Right lobe of liver (tissue), 6 donors: ENCODE measurements around the gene ELAC2. TPM values are rescaled to one million over a fixed set of nuclear protein-coding genes. Genes with fewer than 3 reads are reported as not detected.

Experiments
- ATAC-seq, 4 donors: fragments of 200-7000 bp; cut with Tn5 transposase; one replicate each; pipeline ENCODE4 v1.9.1; 2020; ENCODE audit warnings: mild to moderate bottlenecking in 4 of 4, moderate library complexity in 4 of 4
- DNase-seq, 3 donors: peaks; one replicate each; pipeline ENCODE4 v3.0.0-alpha.2; 2020
- H3K27ac ChIP-seq, 3 donors: fragments of 200-600 bp; one replicate each; pipeline ENCODE4 v1.8.0; 2022
- H3K27me3 ChIP-seq, 2 donors: fragments of 200-600 bp; one replicate each; pipeline ENCODE4 v1.8.0; 2022
- H3K36me3 ChIP-seq, 4 donors: fragments of 200-600 bp; sonication (generic) in 1 of 4; one replicate each; pipeline versions ENCODE4 v1.5.1 to v1.8.0; 2017 to 2022; ENCODE audit warnings: control low read depth in 1 of 4
- H3K4me1 ChIP-seq, 4 donors: fragments of 200-600 bp; sonication (generic) in 1 of 4; one replicate each; pipeline versions ENCODE4 v1.5.1 to v1.8.0; 2017 to 2022; ENCODE audit warnings: control low read depth in 1 of 4
- H3K4me3 ChIP-seq, 3 donors: fragments of 200-600 bp; one replicate each; pipeline ENCODE4 v1.8.0; 2022
- H3K9me3 ChIP-seq, 4 donors: fragments of 200-600 bp; sonication (generic) in 1 of 4; one replicate each; pipeline versions ENCODE4 v1.5.1 to v1.8.0; 2017 to 2022; ENCODE audit warnings: control low read depth in 1 of 4
- POLR2A ChIP-seq: fragments of 450-650 bp; IDR thresholded peaks from one replicate; pipeline ENCODE4 v1.6.1; 2017; ENCODE audit warnings: antibody characterized with exemption, mild to moderate bottlenecking
- WGBS: methylation state at CpG from one replicate; pipeline ENCODE4 v1.1.6; 2018; ENCODE audit warnings: low coverage, low lambda C conversion rate; ENCODE audit not compliant: insufficient coverage; ENCODE audit errors: missing lambda C conversion rate; 5-methylcytosine and 5-hydroxymethylcytosine counted together
- intact Hi-C, 2 donors: fragments of 100-400 bp; cut with DNase I; formaldehyde crosslinking; loops; one replicate each; pipeline versions ENCODE4 v1.11.2 to v1.14.1; 2022
- total RNA-seq, 6 experiments: library from RNA; depleted of rRNA in 2 of 6; stranded (reverse); fragments of >200 nt in 2 of 6; fragmentation: NEBNext Ultra II Directional in 3 of 6; extraction: Animal tissue kit (Norgen Biotek cat#: 25700) in 3 of 6; gene quantifications; one replicate each; pipeline versions ENCODE4 v1.1.0 to v1.2.4, GENCODE V29; 2016 to 2023
- TF ChIP-seq, protein P1 (sequence below), 4 donors: fragments of 200-600 bp in 3 of 4; fragments of 450-650 bp in 1 of 4; IDR thresholded peaks; one replicate each; pipeline versions ENCODE4 v1.5.1 to v1.8.0; 2016 to 2022; ENCODE audit warnings: antibody characterized with exemption in 4 of 4, mild to moderate bottlenecking in 2 of 4
- donor health status: DM: no; HTN: yes; CAD: no.
- donor health status: DM: no; HTN: no; CAD: no.
- donor health status: DM: no; HTN: no; CAD: no.
- donor health status: DM: no; HTN: yes; CAD: no.
- donor health status: DM: no; HTN: yes; CAD: no.

Gene ELAC2
- total RNA-seq, 6 experiments from 2014 or later, result 28.7 to 72.8 (median 36.2) TPM

DNA sequence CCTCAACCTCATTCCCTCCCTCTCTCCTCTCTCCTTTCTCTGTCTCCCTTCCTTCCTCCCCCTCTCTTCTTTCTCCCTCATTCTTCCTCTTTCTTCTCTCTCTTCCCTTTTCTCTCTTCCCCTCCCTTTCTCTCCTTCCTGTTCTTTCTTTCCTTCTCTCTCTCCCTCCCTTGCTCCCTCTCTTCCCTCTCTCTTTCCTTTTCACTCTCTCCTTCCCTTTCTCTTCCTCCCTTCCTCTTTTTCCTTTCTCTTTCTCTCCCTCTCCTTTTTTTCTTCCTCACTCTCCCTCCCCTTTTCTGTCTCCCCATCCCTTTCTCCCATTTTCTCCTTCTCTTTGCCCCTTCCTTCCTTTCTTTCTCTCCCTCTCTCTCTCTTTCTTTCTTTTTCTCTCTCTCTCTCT is 7.9 kb upstream of the ELAC2 start:
- H3K27me3 ChIP-seq, result no peaks in the 10 kb centered on the region
- ATAC-seq (no peak), DNase-seq (no peak)
- H3K27ac ChIP-seq, result no peak overlapping the region
- TF ChIP-seq POLR2A, result no peak
- no peaks in the 10 kb centered on the region for H3K9me3 ChIP-seq
- no peaks in the 10 kb centered on the region for H3K4me1 ChIP-seq
- no peak overlapping the region for H3K4me3 ChIP-seq
- no peaks in the 10 kb centered on the region for H3K36me3 ChIP-seq
- intact Hi-C loops, result no loop called here

DNA sequence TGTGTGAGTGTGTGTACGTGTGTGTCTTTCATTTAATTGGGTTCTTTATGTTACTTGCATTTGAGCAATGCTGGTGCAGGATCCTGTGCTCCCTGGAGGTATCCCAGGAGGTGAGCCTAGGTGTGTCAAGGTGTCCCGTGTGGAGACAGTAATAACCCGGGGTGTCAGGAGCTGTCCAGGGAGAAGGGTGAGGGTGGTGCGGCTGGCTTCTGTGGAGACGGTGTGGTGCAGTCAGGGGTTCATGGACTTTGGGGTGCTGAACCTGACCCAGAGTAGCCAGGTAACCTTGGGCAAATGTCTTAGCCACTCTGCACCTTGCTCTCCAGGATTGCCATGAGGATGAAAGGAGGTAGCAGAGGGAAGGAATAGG is 7.4 kb upstream of the ELAC2 start:
- no peak for TF ChIP-seq POLR2A
- TF ChIP-seq, protein P1, sequence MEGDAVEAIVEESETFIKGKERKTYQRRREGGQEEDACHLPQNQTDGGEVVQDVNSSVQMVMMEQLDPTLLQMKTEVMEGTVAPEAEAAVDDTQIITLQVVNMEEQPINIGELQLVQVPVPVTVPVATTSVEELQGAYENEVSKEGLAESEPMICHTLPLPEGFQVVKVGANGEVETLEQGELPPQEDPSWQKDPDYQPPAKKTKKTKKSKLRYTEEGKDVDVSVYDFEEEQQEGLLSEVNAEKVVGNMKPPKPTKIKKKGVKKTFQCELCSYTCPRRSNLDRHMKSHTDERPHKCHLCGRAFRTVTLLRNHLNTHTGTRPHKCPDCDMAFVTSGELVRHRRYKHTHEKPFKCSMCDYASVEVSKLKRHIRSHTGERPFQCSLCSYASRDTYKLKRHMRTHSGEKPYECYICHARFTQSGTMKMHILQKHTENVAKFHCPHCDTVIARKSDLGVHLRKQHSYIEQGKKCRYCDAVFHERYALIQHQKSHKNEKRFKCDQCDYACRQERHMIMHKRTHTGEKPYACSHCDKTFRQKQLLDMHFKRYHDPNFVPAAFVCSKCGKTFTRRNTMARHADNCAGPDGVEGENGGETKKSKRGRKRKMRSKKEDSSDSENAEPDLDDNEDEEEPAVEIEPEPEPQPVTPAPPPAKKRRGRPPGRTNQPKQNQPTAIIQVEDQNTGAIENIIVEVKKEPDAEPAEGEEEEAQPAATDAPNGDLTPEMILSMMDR (IDR thresholded peaks at IDR 0.05), result no peak
- 50% methylated on average over 1 of the region's 5 CpGs for WGBS
- no peaks in the 10 kb centered on the region for H3K36me3 ChIP-seq
- intact Hi-C loops, result no loop called here
- no peak for ATAC-seq
- no peaks in the 10 kb centered on the region for H3K4me1 ChIP-seq
- no peak overlapping the region for H3K4me3 ChIP-seq
- H3K9me3 ChIP-seq, result no peaks in the 10 kb centered on the region
- H3K27ac ChIP-seq, result no peak overlapping the region
- no peak for DNase-seq
- H3K27me3 ChIP-seq, result no peaks in the 10 kb centered on the region

DNA sequence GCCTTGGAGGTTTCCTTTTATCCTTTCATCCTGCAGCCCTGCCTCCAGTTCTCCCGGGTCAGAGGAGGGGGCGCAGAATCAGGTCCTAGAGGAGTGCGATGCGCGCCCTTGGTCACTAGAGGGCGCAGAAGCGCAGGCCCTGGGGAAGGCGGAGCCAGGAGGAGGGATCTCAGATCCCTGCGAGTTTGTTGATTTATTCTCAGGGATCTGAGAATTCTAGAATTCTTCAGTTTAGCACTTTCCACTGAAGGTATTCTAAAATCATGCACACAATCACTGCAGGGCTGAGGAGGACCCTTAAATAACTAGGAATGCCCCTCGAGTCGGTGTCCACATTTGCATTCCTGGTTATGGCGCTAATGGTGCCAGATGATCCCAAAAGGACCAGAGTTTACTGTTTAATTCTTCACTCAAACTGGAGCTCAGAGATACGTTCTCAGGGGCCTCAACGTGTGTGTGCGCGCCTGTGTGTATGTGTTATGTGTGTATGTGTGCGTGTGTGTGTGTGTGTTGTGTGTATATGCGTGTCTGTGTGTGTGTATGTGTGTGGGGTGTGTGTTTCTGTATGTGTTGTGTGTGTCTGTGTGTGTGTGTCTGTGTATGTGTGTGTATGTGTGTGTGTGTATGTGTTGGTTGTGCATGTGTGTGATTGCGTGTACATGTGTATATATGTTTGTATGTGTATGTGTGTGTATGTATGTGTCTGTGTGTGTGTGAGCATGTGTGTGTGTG is 6.9 kb upstream of the ELAC2 start:
- Histone ChIP-seq H3K4me1 (no peaks in the 10 kb centered on the region), H3K36me3 (no peaks in the 10 kb centered on the region), H3K4me3 (no peak overlapping the region), H3K27me3 (no peaks in the 10 kb centered on the region), H3K27ac (no peak overlapping the region), H3K9me3 (no peaks in the 10 kb centered on the region)
- intact Hi-C loops, result no loop called here
- 38% methylated on average over 17 of the region's 19 CpGs for WGBS
- DNase-seq, result peak; percentile 57 to 66 (median 60)
- ATAC-seq, result peak; percentile 95 to 98 (median 98)
- TF ChIP-seq POLR2A, result no peak
- TF ChIP-seq, protein P1 (IDR thresholded peaks at IDR 0.05), result peak; percentile 58 to 97 (median 95)

DNA sequence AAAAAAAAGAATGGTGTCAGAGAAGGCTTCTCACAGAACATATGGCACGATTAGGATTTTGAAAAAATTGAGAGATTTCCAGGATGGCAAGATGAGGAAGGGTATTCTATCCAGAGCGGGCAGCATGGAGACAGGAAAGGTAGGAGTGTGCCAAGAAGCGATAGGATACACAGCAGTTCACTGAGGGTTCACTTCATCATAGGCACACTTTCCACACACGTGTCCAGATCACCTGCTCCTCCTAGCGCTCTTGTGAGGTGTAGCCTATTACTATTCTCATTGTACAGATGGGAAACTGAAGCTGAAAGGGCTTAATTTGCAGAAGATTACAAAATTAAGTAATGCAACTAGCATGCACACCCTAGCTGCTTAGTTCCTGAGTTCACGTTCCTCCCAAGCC is 6.2 kb upstream of the ELAC2 start:
- 33% methylated on average over 4 of the region's 6 CpGs for WGBS
- intact Hi-C loops, result no loop called here
- no peaks in the 10 kb centered on the region for H3K36me3 ChIP-seq
- DNase-seq (no peak), ATAC-seq (peak in 3 of 4 donors; percentile 36 to 53 (median 38))
- H3K4me3 ChIP-seq, result no peak overlapping the region
- no peaks in the 10 kb centered on the region for H3K4me1 ChIP-seq
- TF ChIP-seq, protein P1 (IDR thresholded peaks at IDR 0.05), result no peak
- TF ChIP-seq POLR2A, result no peak
- H3K27me3 ChIP-seq, result no peaks in the 10 kb centered on the region
- H3K27ac ChIP-seq, result no peak overlapping the region
- no peaks in the 10 kb centered on the region for H3K9me3 ChIP-seq

DNA sequence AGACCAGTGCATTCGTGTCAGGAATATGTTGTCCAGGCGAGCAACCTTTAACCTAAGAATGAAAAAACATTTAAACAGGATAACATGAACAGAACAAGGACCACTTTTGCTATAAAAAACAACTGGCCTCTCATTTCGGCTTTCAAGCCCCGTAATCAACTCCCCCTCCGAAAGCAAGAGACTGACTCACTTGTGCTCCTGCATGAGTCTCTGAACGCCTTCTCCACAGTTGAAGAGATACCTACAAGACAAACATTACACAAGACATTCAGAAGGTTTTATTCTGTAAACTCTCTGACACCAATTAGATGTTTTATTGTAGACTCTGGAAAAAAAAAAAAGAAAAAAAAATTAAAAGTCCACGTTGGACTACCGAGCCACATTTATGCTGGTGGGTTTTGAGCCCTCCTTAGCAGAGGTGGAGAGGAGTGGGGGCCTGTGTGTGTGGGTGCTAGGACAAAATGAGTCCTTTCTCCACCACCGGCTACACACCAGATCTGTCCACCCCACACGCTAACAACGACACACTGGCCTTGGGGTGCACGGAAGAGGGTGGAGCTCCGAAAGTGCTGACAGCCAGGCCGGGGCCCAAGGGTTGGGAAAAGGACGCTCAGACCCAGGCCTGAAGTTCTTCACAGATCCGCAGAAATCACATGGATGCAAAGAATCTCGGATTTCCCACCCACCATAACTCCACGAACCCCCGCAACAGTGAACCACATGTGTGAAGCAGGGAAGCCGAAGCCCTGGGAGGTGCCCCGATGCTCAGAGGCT is 759 bp downstream of the ELAC2 start:
- 25% methylated on average over 14 of the region's 21 CpGs for WGBS
- H3K4me1 ChIP-seq, result peaks cover 0 to 6% (median 3%) of the 10 kb centered on the region in 4 donors
- TF ChIP-seq POLR2A, result no peak
- TF ChIP-seq, protein P1 (IDR thresholded peaks at IDR 0.05), result no peak
- H3K4me3 ChIP-seq, result peak overlapping the region; percentile 82 to 97 (median 88)
- peaks cover 5 to 42% (median 27%) of the 10 kb centered on the region in 4 donors for H3K36me3 ChIP-seq
- DNase-seq, result peak in 1 of 3 donors; percentile 46
- peak overlapping the region; percentile 37 to 63 (median 48) for H3K27ac ChIP-seq
- H3K27me3 ChIP-seq, result no peaks in the 10 kb centered on the region
- intact Hi-C loops, result no loop called here
- H3K9me3 ChIP-seq, result no peaks in the 10 kb centered on the region
- peak; percentile 0 to 20 (median 4) for ATAC-seq
